Astrocyte of the spinal cord (primary cell): Measurements from ENCODE around the gene FTCDNL1.

ENCODE experiments used
- DNase-seq: peaks from one replicate; pipeline ENCODE4 v3.0.0; 2011; ENCODE audit warnings: low read depth, low spot score
- H3K4me3 ChIP-seq: 2 replicates; pipeline ENCODE4 v1.5.1; 2011; ENCODE audit warnings: low read depth, mild to moderate bottlenecking, low read length, moderate library complexity
- CTCF ChIP-seq: IDR thresholded peaks from 2 replicates; pipeline ENCODE4 v1.5.1; 2012; ENCODE audit warnings: low read depth, mild to moderate bottlenecking, low read length, inconsistent platforms
- in situ Hi-C: cut with HindIII; loops from 2 replicates; pipeline ENCODE4 v1.10.0; 2017; ENCODE audit warnings: low sequenced_read_pairs

FTCDNL1 gene

GRCh38 chr2:199814101-199814816 is 36.7 kb downstream of the FTCDNL1 start:
- in situ Hi-C loops, result no loop called here
- DNase-seq, result peak; percentile 27
- no peak overlapping the region for H3K4me3 ChIP-seq
- no peak for TF ChIP-seq CTCF

GRCh38 chr2:199812493-199812892 is 38.5 kb downstream of the FTCDNL1 start:
- in situ Hi-C loops, result no loop called here
- DNase-seq, result no peak

GRCh38 chr2:199811346-199811745 is 39.6 kb downstream of the FTCDNL1 start:
- no peak overlapping the region for H3K4me3 ChIP-seq
- in situ Hi-C loops, result no loop called here
- no peak for TF ChIP-seq CTCF
- no peak for DNase-seq

More at GRCh38 chr2:199812493-199812892, 38.5 kb downstream of the FTCDNL1 start:
- no peak for TF ChIP-seq CTCF
- H3K4me3 ChIP-seq, result no peak overlapping the region

GRCh38 chr2:199810422-199811171 is 40.4 kb downstream of the FTCDNL1 start:
- in situ Hi-C loops, result no loop called here
- no peak for DNase-seq
- no peak overlapping the region for H3K4me3 ChIP-seq

GRCh38 chr2:199807966-199808365 is 43.0 kb downstream of the FTCDNL1 start:
- in situ Hi-C loops, result no loop called here
- TF ChIP-seq CTCF, result no peak
- no peak for DNase-seq
- no peak overlapping the region for H3K4me3 ChIP-seq

More at GRCh38 chr2:199810422-199811171, 40.4 kb downstream of the FTCDNL1 start:
- no peak for TF ChIP-seq CTCF

GRCh38 chr2:199806179-199806578 is 44.8 kb downstream of the FTCDNL1 start:
- TF ChIP-seq CTCF, result no peak
- DNase-seq, result peak; percentile 73
- in situ Hi-C loops, result no loop called here

More at GRCh38 chr2:199806179-199806578, 44.8 kb downstream of the FTCDNL1 start:
- no peak overlapping the region for H3K4me3 ChIP-seq
